22Rv1 (cell line): Measurements from ENCODE around the gene ARHGEF40.

Experiments used
- H3K27ac ChIP-seq: fragments of 450-650 bp; 2 replicates; pipeline ENCODE4 v1.5.1; 2017
- ZFX ChIP-seq: fragments of 450-650 bp; IDR thresholded peaks from 2 replicates; pipeline ENCODE4 v1.6.1; 2017; ENCODE audit warnings: antibody characterized with exemption, borderline replicate concordance
- TF ChIP-seq, protein P1 (sequence below): fragments of 450-650 bp; IDR thresholded peaks from 2 replicates; pipeline ENCODE4 v1.5.1; 2017; ENCODE audit warnings: mild to moderate bottlenecking

Gene ARHGEF40

DNA sequence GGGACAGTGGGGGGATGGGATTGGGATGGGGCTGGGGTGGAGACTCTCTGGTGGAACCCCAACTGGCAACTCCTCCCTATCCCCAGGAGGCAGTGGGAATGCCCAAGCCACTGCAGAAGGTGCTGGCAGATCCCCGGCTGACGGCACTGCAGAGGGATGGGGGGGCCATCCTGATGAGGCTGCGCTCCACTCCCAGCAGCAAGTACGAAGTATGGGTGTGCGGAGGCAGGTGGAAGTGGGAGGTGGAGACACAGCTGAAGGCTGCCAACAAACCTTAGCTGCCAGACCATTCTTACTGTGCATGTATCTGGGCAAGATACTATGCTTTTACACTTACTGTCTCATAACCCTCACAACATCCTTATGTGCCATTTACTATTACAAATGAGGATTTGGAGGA lies 8.2 kb downstream of the ARHGEF40 start:
- TF ChIP-seq ZFX, result no peak
- TF ChIP-seq, protein P1, sequence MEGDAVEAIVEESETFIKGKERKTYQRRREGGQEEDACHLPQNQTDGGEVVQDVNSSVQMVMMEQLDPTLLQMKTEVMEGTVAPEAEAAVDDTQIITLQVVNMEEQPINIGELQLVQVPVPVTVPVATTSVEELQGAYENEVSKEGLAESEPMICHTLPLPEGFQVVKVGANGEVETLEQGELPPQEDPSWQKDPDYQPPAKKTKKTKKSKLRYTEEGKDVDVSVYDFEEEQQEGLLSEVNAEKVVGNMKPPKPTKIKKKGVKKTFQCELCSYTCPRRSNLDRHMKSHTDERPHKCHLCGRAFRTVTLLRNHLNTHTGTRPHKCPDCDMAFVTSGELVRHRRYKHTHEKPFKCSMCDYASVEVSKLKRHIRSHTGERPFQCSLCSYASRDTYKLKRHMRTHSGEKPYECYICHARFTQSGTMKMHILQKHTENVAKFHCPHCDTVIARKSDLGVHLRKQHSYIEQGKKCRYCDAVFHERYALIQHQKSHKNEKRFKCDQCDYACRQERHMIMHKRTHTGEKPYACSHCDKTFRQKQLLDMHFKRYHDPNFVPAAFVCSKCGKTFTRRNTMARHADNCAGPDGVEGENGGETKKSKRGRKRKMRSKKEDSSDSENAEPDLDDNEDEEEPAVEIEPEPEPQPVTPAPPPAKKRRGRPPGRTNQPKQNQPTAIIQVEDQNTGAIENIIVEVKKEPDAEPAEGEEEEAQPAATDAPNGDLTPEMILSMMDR, result no peak

DNA sequence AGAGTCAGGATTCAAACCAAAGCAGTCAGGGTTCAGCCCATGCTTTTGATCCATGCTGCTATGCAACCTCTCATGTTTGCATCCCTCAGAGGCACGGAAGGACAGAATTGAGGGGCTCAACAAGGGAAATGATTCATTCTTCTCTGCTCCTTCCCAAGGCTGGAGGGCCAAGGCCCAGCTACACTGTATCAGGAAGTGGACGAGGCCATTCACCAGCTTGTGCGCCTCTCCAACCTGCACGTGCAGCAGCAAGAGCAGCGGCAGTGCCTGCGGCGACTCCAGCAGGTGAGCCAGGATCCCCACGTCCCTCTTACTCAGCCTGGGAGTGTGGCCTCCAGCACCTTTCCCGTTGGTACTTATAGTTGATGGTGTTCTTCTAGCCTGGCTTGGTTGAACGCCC lies 8.6 kb downstream of the ARHGEF40 start:
- no peak overlapping the region for H3K27ac ChIP-seq
- TF ChIP-seq, protein P1, result no peak
- no peak for TF ChIP-seq ZFX

More for the DNA sequence above, 8.2 kb downstream of the ARHGEF40 start:
- H3K27ac ChIP-seq, result no peak overlapping the region

DNA sequence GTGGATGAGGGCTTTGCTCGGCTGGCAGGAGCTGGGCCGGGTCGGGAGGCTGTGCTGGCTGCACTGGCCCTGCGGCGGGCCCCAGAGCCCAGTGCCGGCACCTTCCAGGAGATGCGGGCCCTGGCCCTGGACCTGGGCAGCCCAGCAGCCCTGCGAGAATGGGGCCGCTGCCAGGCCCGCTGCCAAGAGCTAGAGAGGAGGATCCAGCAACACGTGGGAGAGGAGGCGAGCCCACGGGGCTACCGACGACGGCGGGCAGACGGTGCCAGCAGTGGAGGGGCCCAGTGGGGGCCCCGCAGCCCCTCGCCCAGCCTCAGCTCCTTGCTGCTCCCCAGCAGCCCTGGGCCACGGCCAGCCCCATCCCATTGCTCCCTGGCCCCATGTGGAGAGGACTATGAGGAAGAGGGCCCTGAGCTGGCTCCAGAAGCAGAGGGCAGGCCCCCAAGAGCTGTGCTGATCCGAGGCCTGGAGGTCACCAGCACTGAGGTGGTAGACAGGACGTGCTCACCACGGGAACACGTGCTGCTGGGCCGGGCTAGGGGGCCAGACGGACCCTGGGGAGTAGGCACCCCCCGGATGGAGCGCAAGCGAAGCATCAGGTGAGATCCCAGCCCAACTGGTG lies 11.5 kb downstream of the ARHGEF40 start:
- TF ChIP-seq, protein P1, result no peak
- TF ChIP-seq ZFX, result no peak
- H3K27ac ChIP-seq, result no peak overlapping the region

GRCh38 chr14:21083565-21084325 lies 13.6 kb downstream of the ARHGEF40 start:
- TF ChIP-seq, protein P1, result no peak
- no peak for TF ChIP-seq ZFX
- no peak overlapping the region for H3K27ac ChIP-seq

GRCh38 chr14:21084396-21084795 lies 14.3 kb downstream of the ARHGEF40 start:
- TF ChIP-seq, protein P1, result no peak
- TF ChIP-seq ZFX, result no peak
- H3K27ac ChIP-seq, result no peak overlapping the region

GRCh38 chr14:21084998-21085853 lies 15.1 kb downstream of the ARHGEF40 start:
- peak overlapping the region; percentile 34; the same call in 1 of the 2 replicates for H3K27ac ChIP-seq
- no peak for TF ChIP-seq ZFX
- TF ChIP-seq, protein P1, result no peak
